ENCODE measurements around the gene S1PR3.

DNA sequence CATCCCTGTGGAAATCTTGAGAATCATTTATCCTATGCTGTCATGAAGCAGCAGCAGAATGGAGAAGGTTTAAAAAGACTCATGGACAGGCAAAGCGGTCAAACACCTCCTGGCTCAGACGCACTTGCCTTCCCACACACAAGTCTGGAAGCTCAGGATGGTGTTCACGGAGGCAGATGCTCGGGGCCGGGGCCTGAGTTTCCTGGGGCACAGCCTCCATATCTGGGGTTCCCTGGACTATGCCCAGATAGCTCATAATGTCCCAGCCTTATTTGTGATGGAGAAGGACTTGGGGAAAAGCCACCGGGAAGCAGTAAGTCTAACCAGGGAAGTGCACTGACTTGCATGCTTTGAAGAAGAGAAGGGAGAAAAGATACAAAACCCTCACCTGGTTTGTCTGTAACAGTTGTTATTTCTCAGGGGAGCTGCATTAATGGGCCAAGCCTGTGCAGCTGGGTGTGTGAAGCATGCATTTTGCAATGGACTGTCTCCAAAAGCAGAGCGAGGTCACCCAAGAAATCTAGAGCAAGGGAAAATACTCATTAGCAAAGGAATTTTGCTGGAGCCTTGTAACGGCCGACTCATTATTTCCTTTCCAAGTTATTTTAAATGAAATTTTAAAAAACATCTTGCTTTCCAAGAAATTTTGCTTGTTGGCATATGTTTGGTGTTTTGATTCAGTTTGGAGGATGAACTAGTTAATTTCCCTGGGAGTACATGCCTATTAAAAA is 3.4 kb downstream of the S1PR3 start:
- TF ChIP-seq, protein P1, sequence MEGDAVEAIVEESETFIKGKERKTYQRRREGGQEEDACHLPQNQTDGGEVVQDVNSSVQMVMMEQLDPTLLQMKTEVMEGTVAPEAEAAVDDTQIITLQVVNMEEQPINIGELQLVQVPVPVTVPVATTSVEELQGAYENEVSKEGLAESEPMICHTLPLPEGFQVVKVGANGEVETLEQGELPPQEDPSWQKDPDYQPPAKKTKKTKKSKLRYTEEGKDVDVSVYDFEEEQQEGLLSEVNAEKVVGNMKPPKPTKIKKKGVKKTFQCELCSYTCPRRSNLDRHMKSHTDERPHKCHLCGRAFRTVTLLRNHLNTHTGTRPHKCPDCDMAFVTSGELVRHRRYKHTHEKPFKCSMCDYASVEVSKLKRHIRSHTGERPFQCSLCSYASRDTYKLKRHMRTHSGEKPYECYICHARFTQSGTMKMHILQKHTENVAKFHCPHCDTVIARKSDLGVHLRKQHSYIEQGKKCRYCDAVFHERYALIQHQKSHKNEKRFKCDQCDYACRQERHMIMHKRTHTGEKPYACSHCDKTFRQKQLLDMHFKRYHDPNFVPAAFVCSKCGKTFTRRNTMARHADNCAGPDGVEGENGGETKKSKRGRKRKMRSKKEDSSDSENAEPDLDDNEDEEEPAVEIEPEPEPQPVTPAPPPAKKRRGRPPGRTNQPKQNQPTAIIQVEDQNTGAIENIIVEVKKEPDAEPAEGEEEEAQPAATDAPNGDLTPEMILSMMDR (conservative IDR thresholded peaks at IDR 0.05; ENCODE audit: low read length), result no peak
- no peak for TF ChIP-seq EZH2phosphoT487 (IDR thresholded peaks at IDR 0.05; ENCODE audit: borderline replicate concordance, low read depth, low read length)

All from OCI-LY7 (cell line).